Hematopoietic multipotent progenitor cell treated with erythropoietin and hydrocortisone succinate and interleukin-3 and kit ligand, for 4 days (in vitro differentiated cells): Measurements from ENCODE around the gene KRT71.
"Not testable (repeated sequence)": the region's sequence is repeated elsewhere in the genome, so short reads cannot be mapped to it uniquely, and the experiment has no call there.

ENCODE experiments used
- DNase-seq: peaks from one replicate; pipeline ENCODE4 v3.0.0-alpha.2; 2015

The KRT71 gene

DNA sequence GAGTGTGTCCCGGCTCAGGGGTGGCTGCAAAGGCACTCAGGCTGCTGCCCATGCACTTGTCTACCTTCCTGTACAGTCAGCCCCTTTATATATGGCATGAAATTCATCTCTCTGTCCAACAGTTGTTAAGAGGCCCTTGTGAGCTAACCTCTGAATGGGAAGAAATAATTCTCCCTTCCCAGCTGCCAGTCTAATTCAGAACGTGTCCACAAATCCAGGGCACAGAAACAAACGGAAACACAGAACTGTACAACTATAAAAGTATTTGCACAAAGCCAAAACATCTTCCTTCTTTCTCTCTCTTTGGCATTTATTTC is 33.6 kb downstream of the KRT71 start:
- DNase-seq = no peak

DNA sequence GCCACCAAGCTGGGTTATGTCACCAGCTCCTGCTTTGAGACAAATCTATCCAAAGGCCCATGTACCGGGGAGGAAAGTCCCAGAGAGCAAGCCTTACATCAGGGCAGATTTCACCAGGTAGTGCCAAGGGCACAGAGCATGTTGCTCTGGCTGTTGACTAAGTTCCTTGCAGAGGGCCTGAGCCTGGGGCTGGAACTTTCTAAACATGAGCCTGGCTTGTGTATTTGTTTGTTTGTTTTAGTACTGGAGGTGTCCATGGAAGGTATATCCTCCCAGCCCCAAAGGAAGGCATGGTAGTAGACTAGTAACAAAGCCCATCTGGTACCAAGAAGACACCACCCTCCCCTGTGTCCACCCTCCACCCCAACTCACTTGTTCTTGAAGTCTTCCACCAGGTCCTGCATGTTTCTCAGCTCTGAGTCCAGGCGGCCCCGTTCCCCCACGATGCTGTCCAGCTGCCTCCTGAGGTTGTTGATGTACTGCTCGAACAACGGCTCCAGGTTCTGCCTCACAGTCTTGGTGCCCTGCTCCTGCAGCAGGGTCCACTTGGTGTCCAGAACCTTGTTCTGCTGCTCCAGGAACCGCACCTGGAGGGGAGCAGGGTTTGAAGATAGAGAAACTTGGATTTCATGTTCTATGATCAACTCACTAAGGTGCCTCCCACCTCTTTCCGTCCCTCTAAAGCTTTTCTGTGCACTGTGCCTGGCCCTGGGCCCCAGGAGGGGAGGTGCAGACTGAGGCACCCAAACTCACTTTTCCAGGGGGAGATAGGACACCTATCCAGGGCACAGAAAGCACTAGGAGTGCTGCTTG is 34.2 kb downstream of the KRT71 start:
- DNase-seq = no peak

DNA sequence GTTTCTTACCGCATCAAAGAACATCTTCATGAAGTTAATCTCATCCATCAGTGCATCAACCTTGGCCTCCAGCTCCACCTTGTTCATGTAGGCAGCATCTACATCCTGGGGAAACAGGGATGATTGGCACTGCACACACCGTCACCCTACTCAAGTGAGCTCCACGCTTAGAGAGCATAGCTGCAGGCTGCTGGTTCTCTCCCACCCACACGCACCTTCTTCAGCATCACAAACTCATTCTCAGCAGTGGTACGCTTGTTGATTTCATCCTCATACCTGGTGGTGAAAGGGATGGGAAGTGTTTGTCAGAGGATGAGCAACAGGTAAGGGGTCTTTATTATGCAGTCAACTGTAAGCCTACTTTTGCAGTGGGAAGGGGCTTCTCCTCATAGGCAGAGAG is 35.1 kb downstream of the KRT71 start:
- no peak for DNase-seq

DNA sequence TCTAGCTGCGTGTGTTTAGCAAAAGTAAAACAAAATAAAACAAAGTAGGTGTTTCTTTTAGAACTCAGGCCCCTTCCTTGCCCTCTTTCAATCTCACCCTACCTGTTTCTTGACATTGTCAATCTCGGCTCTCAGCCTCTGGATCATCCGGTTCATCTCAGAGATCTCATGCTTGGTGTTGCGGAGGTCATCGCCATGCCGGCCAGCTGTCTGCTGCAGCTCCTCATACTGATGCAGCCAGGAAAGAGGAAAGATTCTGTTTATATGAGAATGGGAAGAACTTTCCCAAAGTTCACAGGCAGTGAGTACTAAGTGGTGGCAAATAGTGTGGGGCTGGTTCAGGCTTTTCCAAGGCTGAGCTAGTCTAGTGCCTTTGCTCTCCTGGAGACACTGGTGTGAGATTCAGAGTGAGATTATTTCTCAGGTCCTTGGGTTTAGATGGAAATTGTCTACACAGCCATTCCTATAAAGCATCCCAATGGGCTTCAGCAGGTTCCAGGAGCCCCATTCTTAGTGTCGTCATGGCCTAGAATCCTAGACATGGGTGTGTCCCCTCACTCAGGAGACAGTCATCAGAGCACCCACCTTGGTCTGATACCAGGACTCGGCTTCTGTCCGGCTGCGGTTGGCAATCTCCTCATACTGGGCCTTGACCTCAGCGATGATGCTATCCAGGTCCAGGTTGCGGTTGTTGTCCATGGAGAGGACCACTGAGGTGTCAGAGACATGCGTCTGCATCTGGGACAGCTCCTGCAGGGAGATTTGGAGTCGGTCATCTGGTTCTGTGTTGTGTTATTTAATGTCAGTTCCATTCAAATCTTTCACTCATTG is 35.7 kb downstream of the KRT71 start:
- DNase-seq = no peak

DNA sequence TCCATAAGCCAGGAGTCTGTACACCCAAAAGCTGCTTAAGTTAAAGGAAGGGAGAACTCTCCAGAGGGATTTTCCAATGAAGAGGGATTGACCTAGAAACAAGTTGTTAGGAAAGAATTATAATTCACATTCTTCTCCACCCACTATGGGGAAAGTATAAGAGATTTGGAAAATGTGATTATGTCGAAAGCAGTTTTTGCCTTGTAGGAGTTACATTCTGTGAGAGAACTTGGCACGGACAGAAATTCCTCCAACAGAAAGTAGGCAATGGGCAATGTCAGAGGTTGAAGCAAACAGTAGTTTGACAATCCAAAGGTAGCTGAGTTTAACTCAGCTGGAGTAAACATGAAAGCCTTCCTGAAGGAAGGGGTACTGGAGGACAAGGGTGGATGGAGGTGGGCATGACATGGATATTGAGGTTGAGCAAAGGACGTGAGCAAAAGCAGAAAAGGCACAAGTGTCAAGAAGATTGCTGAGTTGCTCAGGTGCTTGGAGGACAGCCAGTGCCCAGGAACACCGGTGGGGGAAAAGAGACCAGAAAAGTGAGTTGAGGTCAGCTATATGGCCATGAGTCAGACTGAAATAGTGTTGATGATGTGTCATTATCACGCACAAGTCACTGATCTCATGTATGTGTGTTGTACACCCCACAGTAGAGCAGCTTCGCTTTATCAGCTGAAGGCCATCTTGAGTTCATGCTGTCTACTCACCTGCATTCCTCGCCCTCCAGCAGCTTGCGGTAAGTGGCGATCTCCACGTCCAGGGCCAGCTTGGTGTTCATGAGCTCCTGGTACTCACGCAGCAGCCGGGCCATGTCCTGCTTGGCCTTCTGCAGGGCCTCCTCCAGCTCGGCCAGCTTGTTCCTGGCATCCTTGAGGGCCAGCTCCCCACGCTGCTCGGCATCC is 36.8 kb downstream of the KRT71 start:
- DNase-seq = no peak

DNA sequence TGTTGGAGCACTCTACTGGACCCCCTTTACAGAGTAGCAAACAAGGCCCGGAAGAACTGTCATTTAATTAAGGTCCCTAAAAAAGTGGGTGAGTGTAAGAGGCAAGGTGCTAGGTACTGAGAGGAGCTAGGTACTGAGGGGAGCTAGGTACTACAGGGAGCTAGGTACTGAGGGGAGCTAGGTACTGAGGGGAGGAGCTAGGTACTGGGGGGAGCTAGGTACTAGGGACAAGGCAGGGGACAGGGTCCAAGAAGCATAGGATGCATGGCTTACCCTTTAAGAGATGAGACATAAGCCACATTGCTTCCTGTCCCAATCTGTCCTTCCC is 37.7 kb downstream of the KRT71 start:
- DNase-seq = no peak

DNA sequence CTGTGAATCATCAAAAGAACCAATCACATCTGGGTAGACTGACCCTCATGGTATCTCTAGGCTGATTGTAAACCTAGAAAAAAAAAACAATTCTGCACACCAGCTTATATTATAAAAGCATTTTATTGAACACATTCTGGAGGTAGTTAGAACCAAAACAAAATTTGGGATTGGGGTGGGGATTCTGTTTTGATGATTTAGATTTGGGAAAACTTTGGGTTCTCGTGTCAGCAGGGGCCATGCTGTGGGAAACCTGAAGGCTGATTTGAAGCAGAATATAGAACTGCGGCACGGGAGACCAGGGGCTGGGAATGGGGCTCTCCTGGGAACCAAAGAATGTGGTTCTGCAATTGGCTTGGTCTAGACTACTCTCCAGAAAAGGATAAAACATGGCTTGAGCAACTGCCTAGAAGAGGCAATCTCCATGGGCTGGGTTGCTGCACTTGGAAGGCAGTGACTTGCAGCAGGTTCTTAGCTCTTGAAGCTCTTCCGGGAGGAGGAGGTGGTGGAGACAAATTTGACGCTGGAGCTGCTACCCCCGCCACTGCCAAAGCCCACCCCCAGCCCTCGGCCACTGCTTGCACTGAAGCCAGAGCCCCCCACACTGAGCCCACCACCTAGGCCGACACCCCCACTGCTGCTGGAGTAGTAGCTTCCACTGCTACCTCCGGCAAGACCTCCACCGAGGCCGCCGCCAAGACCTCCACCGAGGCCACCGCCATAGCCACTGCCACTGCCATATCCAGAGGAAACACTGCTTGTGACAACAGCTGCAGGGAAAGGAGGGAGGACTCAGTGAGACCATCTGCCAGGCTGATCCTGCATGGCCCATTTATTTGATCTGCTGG is 38.2 kb downstream of the KRT71 start:
- DNase-seq = no peak

DNA sequence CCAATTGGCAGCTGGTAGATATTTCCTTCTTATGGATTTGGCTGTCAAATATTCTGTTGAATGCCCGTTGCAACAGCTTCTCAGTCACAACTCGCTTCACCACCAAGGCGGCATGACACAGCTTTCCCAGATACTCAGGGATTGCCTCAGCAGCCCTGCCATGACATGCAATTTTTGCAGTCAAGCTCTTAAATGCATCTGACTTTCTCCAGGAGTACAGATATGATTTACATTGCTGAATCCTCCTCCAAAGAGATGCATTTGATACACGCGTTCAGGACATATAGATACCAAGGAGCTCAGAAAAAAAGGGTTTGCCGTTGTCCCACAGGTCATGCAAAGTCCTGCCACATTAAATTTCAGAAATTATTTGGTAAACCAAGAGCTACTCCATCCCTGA is 39.2 kb downstream of the KRT71 start:
- no peak for DNase-seq

DNA sequence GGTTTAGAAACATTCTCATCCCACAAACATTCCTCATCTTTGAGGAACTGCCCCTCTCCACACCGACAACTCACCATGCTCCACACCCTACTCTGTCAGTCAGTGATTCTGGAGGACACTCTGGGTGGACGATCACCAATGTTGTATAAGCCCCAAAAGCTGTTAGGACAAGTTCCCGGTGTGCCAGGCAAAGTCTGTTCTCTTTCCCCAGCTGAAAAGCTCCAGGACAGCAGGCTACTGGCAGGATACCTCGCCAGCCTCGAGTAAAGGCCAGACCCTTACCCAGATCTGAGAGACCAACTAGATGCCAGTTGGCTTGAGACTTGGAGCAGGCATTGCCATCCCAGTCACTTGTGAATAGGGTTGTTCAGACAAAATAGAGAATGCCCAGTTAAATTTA is 44.7 kb downstream of the KRT71 start:
- DNase-seq = no peak

DNA sequence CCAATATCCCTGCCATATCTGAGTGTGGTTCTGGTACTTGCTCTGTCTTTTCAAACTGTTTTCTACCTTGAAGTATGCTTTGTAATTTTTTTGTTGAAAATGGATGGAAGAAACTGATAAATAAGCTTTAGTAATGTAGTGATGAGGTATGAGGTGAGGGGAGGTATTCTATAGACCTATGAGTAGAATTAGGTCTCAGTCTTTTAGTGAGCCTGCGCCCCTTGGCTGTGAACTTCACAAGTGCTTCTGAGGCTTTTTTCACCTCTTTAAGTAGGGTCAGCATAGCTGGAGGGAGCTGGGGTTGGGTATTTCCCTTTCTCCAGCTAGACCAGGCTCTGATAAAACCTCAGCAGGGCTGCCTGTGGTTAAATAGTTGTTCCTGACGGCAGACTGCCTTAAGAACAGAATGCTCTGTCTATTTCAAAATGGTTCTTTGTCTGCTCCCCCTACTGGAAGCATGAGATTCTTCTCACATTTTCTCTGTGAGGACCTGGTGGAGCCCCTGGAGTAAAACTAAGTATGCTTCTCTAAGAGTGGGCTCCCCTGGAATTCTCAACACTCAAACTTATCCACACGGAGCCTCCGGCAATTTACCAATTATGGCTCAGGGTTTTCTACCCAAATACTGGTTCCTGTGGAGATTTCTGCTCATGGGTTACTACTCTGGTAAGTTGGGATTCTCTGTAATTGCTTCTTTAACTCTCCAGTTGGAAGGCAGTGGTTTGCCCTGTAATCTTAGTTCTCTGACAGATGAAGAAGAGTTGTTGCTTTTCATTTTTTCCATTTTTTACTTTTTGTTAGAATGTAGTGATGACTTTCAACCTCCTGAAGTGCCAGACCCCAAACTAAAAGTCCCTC is 45.9 kb downstream of the KRT71 start:
- peak; percentile 78 for DNase-seq

DNA sequence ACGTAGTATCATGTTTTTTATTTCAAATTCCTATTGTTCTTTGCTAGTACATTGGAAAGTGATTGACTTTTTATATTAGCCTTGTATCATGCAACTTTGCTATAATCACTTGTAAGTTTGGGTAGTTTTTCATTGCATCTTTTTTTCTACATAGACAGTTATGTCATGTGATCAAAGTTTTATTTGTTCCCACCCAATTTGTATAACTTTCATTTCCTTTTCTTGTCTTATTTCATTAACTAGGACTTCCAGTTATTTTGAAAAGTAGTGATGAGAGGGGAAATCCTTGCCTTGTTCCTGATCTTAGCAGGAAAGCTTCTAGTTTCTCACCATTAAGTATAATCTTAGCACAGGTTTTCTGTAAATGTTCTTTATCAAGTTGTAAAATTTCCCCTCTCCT is 50.1 kb downstream of the KRT71 start:
- DNase-seq = no peak

DNA sequence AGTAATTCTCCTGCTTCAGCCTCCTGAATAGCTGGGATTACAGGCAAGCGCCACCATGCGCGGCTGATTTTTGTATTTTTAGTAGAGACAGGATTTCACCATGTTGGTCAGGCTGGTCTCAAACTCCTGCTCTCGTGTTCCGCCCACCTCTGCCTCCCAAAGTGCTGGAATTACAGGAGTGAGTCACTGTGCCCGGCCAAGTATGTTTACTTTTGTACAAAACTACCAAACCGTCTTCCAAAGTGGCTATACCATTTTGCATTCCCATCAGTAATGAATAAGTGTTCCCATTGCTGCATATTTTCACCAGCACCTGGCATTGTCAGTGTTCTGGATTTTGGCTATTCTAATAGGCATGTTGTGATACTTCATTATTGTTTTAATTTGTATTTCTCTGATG is 51.5 kb downstream of the KRT71 start:
- no peak for DNase-seq

DNA sequence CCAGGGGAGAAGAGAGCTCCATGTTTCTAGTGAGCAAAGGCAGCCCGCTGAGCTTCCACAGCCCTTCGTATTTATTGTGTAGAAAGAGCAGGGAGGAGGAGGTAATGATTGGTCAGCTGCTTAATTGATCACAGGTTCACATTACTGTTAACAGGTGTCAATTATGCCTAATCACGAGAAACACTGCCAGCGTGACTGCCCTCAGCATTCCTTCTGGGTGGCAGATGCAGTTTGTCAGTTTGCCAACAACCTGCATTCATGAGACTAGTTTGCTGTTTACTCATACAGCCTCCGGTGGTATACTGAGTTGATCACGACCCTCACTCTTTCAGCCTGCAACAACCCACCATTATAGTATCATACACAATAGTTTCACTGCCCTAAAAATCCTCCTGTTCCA is 52.4 kb downstream of the KRT71 start:
- not testable (repeated sequence) for DNase-seq

DNA sequence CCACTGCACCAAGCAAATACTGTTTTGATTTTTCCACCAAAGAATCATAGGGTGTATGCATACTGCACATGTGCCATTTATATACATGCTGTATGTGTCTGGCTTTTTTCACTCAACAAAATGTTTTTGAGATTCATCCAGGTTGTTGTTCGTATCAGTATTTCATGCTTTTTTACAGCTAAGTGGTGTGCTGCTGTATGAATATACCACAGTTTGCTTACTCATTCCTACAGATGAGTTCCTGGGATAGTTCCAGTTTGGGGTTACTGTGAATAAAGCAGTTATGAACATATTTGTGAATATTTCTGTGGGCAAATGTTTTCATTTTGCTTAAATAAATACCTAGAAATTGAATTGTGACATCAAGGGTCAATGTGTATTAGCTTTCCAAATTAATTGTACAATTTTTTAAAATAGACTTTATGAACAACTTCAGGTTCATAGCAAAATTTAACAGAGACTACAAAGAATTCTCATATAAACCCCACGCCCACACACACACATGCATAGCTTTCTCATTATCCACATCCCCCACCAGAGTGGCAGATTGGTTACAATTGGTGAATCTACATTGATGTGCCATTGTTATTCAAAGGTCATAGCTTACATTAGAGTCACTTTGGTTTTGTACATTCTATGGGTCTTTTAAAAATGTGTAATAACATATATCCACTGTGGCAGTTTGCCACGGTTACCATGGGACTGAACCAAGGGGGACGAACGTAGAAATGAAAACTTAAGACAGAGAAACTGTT is 53.0 kb downstream of the KRT71 start:
- DNase-seq = no peak

DNA sequence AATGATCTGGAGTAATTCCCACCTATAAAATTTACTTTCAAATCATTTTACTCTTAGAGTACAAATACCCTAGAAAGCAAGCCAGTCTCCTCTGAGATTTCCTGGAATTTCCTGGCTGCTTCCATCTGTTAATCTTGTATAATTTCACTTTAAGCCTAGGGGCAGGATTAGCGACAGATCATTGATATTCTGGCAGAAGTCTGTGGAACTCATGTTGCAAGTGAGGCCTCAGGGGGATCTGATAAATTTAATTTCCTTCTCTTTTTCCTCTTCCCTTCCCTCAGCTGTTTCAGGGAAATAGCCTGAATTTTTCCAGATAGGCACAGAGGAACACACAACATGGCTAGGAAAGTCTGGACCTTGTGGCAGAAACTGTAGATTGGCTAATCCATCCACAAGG is 54.0 kb downstream of the KRT71 start:
- DNase-seq = no peak

DNA sequence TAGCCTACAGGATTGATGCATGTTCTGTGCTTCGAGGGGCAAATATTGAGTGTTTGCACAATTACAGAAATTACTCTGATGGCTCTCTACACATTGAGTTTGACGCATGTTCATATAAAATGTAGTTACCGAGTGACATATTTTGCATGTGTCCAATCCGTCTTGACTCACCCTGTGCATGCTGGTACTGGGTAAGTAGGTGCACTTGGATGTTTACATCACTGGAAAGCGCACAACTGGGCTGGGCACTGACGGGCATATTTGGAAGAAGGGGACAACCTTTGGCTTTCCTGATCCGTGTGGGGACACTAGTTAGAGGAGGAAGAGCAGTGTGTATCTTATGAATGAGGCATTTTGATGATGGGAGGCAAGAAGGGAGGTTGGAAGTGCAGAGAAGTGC is 55.0 kb downstream of the KRT71 start:
- no peak for DNase-seq

DNA sequence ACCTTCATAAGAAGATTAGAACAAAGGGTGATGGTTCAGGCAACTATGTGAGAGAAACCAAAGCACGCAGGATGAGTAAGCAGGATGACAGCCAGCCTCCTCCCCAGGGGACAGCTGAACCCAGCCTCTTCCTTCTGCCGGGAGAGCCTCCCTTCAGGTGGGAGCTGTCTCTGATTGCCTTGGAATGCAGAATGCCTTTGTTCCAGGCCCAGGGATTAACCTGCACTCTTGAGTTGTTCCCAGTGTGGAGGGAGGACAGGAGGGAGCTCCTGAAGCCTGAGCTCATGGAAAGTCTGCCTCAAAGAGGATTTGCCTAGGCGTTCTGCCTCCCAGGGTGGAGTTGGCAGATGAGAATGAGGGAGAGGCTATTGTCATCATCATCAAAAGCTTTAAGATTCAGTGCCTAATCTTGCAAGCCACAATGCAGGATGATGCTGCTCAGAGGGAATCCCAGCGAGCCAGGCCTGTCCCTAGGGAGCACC is 56.3 kb downstream of the KRT71 start:
- DNase-seq = no peak

DNA sequence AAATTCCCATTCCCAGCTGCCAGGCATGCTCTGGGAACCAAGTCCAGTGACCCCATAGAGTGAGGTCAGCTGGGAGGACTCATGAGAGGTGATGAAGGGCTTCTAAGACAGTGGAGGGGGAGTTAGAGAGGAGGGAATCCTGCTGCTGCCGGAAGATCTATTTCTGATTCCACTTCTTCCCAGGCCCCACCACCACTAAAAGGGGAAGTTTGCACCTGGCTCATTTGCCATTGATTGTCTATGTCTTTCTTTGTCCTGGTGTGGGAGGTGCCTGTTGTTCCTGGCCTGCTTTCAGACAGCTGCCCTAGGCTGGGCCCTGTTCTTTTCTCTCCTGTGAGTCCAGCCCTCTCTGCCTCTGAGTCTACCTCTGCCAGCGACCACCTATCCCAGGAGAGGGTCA is 56.9 kb downstream of the KRT71 start:
- no peak for DNase-seq

DNA sequence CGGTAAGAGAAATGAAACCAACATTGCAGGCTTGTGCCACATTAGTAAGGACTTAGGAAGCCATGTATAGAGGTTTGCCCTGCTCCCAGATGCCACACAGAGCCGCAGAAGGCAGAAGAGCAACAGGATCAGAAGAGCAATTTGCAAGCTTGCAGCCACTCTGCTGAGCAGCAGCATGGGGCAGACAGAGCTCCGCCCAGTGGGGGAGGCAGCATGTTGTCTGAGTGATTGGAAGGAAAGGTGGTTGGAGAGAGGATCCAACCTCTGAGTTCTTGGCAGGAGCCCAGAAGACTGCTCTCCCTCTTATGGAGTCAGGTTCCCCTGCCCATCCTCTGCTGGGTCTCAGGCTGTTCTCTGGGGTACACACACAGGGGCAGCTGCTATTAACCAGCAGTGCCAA is 57.6 kb downstream of the KRT71 start:
- peak; percentile 15 for DNase-seq

DNA sequence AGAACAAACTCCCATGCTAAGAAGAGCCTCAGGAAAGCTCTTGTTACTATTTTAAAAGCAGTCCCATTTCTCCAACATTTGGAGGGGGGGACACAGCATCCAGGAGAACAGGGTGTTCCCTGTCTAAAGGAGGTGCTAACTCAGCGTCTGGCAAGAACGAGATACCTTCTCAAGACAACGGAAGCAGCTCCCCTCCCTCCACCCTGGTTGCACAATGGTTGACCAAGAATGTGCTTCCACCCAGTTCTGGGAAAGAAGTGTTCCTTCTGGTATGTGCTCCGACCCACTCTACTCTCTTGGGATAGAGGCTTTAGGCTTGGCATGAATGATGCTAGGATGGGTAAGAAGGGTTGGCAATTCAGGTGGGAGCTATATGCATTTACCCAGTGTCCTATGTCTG is 58.4 kb downstream of the KRT71 start:
- DNase-seq = no peak

DNA sequence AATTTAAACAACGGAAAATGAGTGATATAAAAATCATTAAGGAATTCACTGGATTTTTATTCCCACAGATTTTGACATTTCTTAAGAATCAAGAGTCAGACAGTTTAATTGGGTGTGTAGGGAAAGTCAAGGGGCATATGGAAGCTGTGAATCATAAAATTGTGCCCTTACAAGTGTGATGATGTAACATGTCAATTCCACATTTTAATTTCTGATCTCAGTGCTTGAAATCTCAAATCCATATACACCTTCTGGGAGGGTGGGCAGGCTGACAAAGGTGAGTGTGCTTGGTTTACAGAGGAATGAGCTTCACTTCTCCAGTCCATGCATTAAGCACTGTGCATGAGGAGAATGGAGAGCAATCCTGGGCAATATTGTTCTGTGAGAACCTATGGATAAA is 58.8 kb downstream of the KRT71 start:
- DNase-seq = no peak
